ENCODE data around the gene TRPM4.
"Not testable (repeated sequence)": the region's sequence is repeated elsewhere in the genome, so short reads cannot be mapped to it uniquely, and the experiment has no call there.

The TRPM4 gene

GRCh38 chr19:49180659-49181058 is 23.1 kb downstream of the TRPM4 start (continued):
- TF ChIP-seq CREB5 (CRISPR knock-in tag; IDR thresholded peaks at IDR 0.05; ENCODE audit: low read depth) (no peak), OSR1 (CRISPR knock-in tag; IDR thresholded peaks at IDR 0.05) (no peak), ESRRG (CRISPR knock-in tag; IDR thresholded peaks at IDR 0.05) (no peak), ZFP30 (CRISPR knock-in tag; IDR thresholded peaks at IDR 0.05) (no peak), CSRNP3 (CRISPR knock-in tag; IDR thresholded peaks at IDR 0.05) (no peak), SNAI2 (CRISPR knock-in tag; IDR thresholded peaks at IDR 0.05) (no peak)

GRCh38 chr19:49182010-49182847 is 24.6 kb downstream of the TRPM4 start:
- not testable (repeated sequence) for ATAC-seq

DNA sequence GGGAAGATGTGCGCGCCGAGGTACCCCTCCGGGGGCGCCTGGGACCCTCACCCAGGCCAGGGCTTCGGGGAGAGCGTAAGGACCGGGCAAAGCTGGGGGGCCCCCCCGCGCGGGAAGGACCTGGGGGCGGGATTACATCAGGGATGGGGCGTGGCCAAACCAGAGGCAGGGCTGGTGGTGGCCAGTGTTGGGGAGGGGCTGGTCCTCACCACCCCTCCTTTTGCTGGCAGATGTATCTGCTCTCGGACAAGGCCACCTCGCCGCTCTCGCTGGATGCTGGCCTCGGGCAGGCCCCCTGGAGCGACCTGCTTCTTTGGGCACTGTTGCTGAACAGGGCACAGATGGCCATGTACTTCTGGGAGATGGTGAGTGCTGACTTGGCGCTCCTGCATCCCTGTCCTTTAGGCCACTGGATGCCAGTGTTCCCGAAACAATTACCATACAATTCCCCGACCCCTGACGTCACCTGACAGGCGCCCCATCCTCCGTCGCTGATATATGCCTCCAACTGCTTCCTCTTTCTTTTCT is 25.3 kb downstream of the TRPM4 start:
- no peak for ATAC-seq
- no peak for TF ChIP-seq ESRRG (CRISPR knock-in tag; IDR thresholded peaks at IDR 0.05)
- TF ChIP-seq ARNTL (CRISPR knock-in tag; IDR thresholded peaks at IDR 0.05; ENCODE audit: borderline replicate concordance, low read depth): no peak
- TF ChIP-seq ISL1 (CRISPR knock-in tag; IDR thresholded peaks at IDR 0.05): no peak
- no peak for TF ChIP-seq ZNF8 (CRISPR knock-in tag; IDR thresholded peaks at IDR 0.05)
- no peak for TF ChIP-seq OSR1 (CRISPR knock-in tag; IDR thresholded peaks at IDR 0.05)
- no peak for TF ChIP-seq ZFP3 (CRISPR knock-in tag; IDR thresholded peaks at IDR 0.05)
- TF ChIP-seq ZNF565 (CRISPR knock-in tag; conservative IDR thresholded peaks at IDR 0.05; ENCODE audit: low read depth): no peak
- no peak for TF ChIP-seq TSHZ2 (CRISPR knock-in tag; IDR thresholded peaks at IDR 0.05)
- no peak for TF ChIP-seq ZNF70 (CRISPR knock-in tag; IDR thresholded peaks at IDR 0.05)
- TF ChIP-seq CREB5 (CRISPR knock-in tag; IDR thresholded peaks at IDR 0.05; ENCODE audit: low read depth): no peak
- no peak for TF ChIP-seq TCF4 (CRISPR knock-in tag; IDR thresholded peaks at IDR 0.05; ENCODE audit: borderline replicate concordance)
- no peak for TF ChIP-seq ZFP30 (CRISPR knock-in tag; IDR thresholded peaks at IDR 0.05)
- TF ChIP-seq PPARA (CRISPR knock-in tag; IDR thresholded peaks at IDR 0.05; ENCODE audit: borderline replicate concordance): no peak
- no peak for TF ChIP-seq SNAI2 (CRISPR knock-in tag; IDR thresholded peaks at IDR 0.05)
- no peak for TF ChIP-seq BACH2 (CRISPR knock-in tag; IDR thresholded peaks at IDR 0.05; ENCODE audit: borderline replicate concordance)

DNA sequence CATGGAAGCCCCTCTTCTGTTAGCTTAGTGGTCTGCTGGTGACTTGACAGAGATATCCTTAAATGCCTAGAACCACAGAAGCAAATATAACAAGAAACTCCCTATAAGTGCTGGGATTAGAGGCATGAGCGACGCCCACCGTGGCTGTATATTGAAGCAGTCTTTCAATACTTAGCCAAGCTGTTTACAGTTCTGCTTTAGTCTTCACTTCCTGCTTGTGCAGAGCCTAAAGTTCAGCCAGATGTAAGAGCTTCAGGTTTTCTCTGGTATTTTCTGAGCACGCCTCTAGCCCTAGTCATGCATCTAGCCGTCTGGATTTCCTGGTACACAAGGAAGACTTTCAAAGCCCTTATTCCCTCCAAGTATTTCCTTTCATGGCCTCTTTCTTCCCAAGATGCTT is 28.5 kb downstream of the TRPM4 start:
- TF ChIP-seq ESRRG (CRISPR knock-in tag; IDR thresholded peaks at IDR 0.05) (no peak), ISL1 (CRISPR knock-in tag; IDR thresholded peaks at IDR 0.05) (no peak), ZC3H10 (CRISPR knock-in tag; IDR thresholded peaks at IDR 0.05) (no peak), OSR1 (CRISPR knock-in tag; IDR thresholded peaks at IDR 0.05) (no peak), TOX (CRISPR knock-in tag; IDR thresholded peaks at IDR 0.05; ENCODE audit: borderline replicate concordance) (no peak), GLIS3 (CRISPR knock-in tag; IDR thresholded peaks at IDR 0.05) (no peak), ZNF8 (CRISPR knock-in tag; IDR thresholded peaks at IDR 0.05) (no peak), ZFP3 (CRISPR knock-in tag; IDR thresholded peaks at IDR 0.05) (no peak), ZNF70 (CRISPR knock-in tag; IDR thresholded peaks at IDR 0.05) (no peak), RARB (CRISPR knock-in tag; IDR thresholded peaks at IDR 0.05) (no peak), ZNF565 (CRISPR knock-in tag; conservative IDR thresholded peaks at IDR 0.05; ENCODE audit: low read depth) (no peak), CSRNP3 (CRISPR knock-in tag; IDR thresholded peaks at IDR 0.05) (no peak), BACH2 (CRISPR knock-in tag; IDR thresholded peaks at IDR 0.05; ENCODE audit: borderline replicate concordance) (no peak), PPARA (CRISPR knock-in tag; IDR thresholded peaks at IDR 0.05; ENCODE audit: borderline replicate concordance) (no peak), CREB5 (CRISPR knock-in tag; IDR thresholded peaks at IDR 0.05; ENCODE audit: low read depth) (no peak), TCF4 (CRISPR knock-in tag; IDR thresholded peaks at IDR 0.05; ENCODE audit: borderline replicate concordance) (no peak), PATZ1 (CRISPR knock-in tag; IDR thresholded peaks at IDR 0.05; ENCODE audit: borderline replicate concordance) (no peak), SNAI2 (CRISPR knock-in tag; IDR thresholded peaks at IDR 0.05) (no peak), ZFP30 (CRISPR knock-in tag; IDR thresholded peaks at IDR 0.05) (no peak)
- no peak for ATAC-seq
